B cell (primary cell): ENCODE data around the gene IL1RAPL1.

ENCODE experiments used
- EZH2 ChIP-seq: IDR thresholded peaks from 2 replicates; pipeline ENCODE4 v1.6.1; 2012; ENCODE audit warnings: borderline replicate concordance, low read depth, mild to moderate bottlenecking, moderate library complexity, low read length; ENCODE audit not compliant: insufficient read depth, poor library complexity, severe bottlenecking
- TF ChIP-seq, protein P1 (sequence below): fragments of 200-600 bp; IDR thresholded peaks from one replicate; pipeline ENCODE4 v1.8.0; 2022; ENCODE audit warnings: antibody characterized with exemption, mild to moderate bottlenecking

DNA sequence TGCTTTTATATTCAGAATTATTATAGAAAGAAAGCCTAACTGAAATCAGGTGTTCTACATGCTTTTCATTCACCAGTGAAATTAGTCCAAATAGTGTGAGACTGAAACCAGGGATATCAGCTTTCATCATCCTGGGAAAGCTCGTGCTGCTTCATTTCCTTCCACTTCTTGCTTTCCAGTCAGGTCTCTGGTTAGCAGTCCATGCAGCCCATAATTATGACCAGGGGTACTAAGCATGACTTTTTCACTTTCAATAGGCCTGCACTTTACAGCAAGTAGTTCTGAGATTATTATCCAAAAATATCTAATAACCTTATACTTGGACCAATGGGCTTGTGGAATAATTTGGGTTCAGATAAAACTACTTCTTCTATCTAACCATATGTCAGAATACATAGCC lies 954.9 kb downstream of the IL1RAPL1 start:
- TF ChIP-seq, protein P1, sequence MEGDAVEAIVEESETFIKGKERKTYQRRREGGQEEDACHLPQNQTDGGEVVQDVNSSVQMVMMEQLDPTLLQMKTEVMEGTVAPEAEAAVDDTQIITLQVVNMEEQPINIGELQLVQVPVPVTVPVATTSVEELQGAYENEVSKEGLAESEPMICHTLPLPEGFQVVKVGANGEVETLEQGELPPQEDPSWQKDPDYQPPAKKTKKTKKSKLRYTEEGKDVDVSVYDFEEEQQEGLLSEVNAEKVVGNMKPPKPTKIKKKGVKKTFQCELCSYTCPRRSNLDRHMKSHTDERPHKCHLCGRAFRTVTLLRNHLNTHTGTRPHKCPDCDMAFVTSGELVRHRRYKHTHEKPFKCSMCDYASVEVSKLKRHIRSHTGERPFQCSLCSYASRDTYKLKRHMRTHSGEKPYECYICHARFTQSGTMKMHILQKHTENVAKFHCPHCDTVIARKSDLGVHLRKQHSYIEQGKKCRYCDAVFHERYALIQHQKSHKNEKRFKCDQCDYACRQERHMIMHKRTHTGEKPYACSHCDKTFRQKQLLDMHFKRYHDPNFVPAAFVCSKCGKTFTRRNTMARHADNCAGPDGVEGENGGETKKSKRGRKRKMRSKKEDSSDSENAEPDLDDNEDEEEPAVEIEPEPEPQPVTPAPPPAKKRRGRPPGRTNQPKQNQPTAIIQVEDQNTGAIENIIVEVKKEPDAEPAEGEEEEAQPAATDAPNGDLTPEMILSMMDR = no peak
- TF ChIP-seq EZH2 = no peak
